ENCODE data around the gene GNAQ.

The GNAQ gene

GRCh38 chr9:77752554-77752953 is 279.1 kb downstream of the GNAQ start:
- no peak for DNase-seq (ENCODE audit: extremely low spot score)
- TF ChIP-seq CTCF (IDR thresholded peaks at IDR 0.05; ENCODE audit: control extremely low read depth, extremely low read depth, low read depth, missing control alignments), result no peak
- ChIA-PET POLR2A (no interaction called here), CTCF (interaction anchor here (1.2 to 2.8 kb wide), 4 partner anchors 296 to 618 kb away, joined by 3 to 10 read pairs (median 4); no protein-coding TSS in a partner anchor)

GRCh38 chr9:77751341-77752091 is 280.1 kb downstream of the GNAQ start:
- CTCF ChIA-PET, result interaction anchor here (0.7 to 2.8 kb wide), 12 partner anchors 14 to 585 kb away, joined by 3 to 12 read pairs (median 4); no protein-coding TSS in a partner anchor
- TF ChIP-seq CTCF (IDR thresholded peaks at IDR 0.05; ENCODE audit: control extremely low read depth, extremely low read depth, low read depth, missing control alignments), result peak; percentile 44
- POLR2A ChIA-PET, result no interaction called here
- peak; percentile 15 for DNase-seq (ENCODE audit: extremely low spot score)

- ChIA-PET CTCF (interaction anchor here (1.0 to 2.8 kb wide), 12 partner anchors 16 to 586 kb away, joined by 3 to 12 read pairs (median 4); no protein-coding TSS in a partner anchor), POLR2A (no interaction called here)
Measured at GRCh38 chr9:77750981-77751340, 280.6 kb downstream of the GNAQ start.

GRCh38 chr9:77750284-77750683 is 281.3 kb downstream of the GNAQ start:
- ChIA-PET POLR2A (no interaction called here), CTCF (interaction anchor here (1.0 to 2.8 kb wide), 6 partner anchors 16 to 585 kb away, joined by 3 to 12 read pairs (median 5); no protein-coding TSS in a partner anchor)
- no peak for DNase-seq (ENCODE audit: extremely low spot score)
- no peak for TF ChIP-seq CTCF (IDR thresholded peaks at IDR 0.05; ENCODE audit: control extremely low read depth, extremely low read depth, low read depth, missing control alignments)

More at GRCh38 chr9:77750981-77751340, 280.6 kb downstream of the GNAQ start:
- TF ChIP-seq CTCF (IDR thresholded peaks at IDR 0.05; ENCODE audit: control extremely low read depth, extremely low read depth, low read depth, missing control alignments), result no peak
- no peak for DNase-seq (ENCODE audit: extremely low spot score)

- no peak for TF ChIP-seq CTCF (IDR thresholded peaks at IDR 0.05; ENCODE audit: control extremely low read depth, extremely low read depth, low read depth, missing control alignments)
- ChIA-PET CTCF (interaction anchor here (1.0 to 1.2 kb wide), 4 partner anchors 9 to 288 kb away, joined by 3 to 5 read pairs (median 3); no protein-coding TSS in a partner anchor), POLR2A (no interaction called here)
- no peak for DNase-seq (ENCODE audit: extremely low spot score)
Measured at GRCh38 chr9:77748214-77748772, 283.3 kb downstream of the GNAQ start.

- ChIA-PET POLR2A (no interaction called here), CTCF (interaction anchor here (0.8 to 1.2 kb wide), 2 partner anchors 17 to 290 kb away, joined by 3 to 4 read pairs; no protein-coding TSS in a partner anchor)
- no peak for TF ChIP-seq CTCF (IDR thresholded peaks at IDR 0.05; ENCODE audit: control extremely low read depth, extremely low read depth, low read depth, missing control alignments)
- no peak for DNase-seq (ENCODE audit: extremely low spot score)
Measured at GRCh38 chr9:77747163-77747562, 284.4 kb downstream of the GNAQ start.

Measured in GM10248 (cell line).